SU-DHL-6 (cell line): ENCODE measurements around the gene FAM3A.

ENCODE experiments used
- CTCF ChIP-seq: fragments of 200-600 bp; sonication (generic); IDR thresholded peaks from one replicate; pipeline ENCODE4 v1.5.1; 2017; ENCODE audit warnings: antibody characterized with exemption, mild to moderate bottlenecking, low read length, moderate library complexity; ENCODE audit not compliant: insufficient read depth, poor library complexity, severe bottlenecking
- EZH2phosphoT487 ChIP-seq: fragments of 200-600 bp; sonication (generic), shearing (Covaris generic); conservative IDR thresholded peaks from 2 replicates; pipeline ENCODE4 v1.6.1; 2018; ENCODE audit warnings: mild to moderate bottlenecking, antibody characterized with exemption, low read length, moderate library complexity, mixed read lengths

- TF ChIP-seq CTCF (no peak), EZH2phosphoT487 (no peak)
These were observed 49.1 kb downstream of the FAM3A start for GRCh38 chrX:154466907-154467306.
